Fibroblast of skin of abdomen (primary cell): Measurements from ENCODE around the gene CZIB. TPM values are rescaled to one million over a fixed set of nuclear protein-coding genes. Genes with fewer than 3 reads are reported as not detected.

Source experiments
- DNase-seq: peaks from one replicate; pipeline ENCODE4 v3.0.0-alpha.2; 2013
- polyA plus RNA-seq, 2 experiments: library from polyadenylated mRNA; unstranded; fragments of 120-200 nt; gene quantifications; one replicate each; pipeline ENCODE4 v1.2.1, GENCODE V29; 2013; ENCODE audit not compliant: insufficient read length in 2 of 2

Gene CZIB
- polyA plus RNA-seq (2013, experiment 1 of 2; ENCODE audit: insufficient read length), result 70.5 TPM
- 68.0 TPM for polyA plus RNA-seq (2013, experiment 2 of 2; ENCODE audit: insufficient read length)

- peak; percentile 89 for DNase-seq
These were observed at the start of gene CZIB for GRCh38 chr1:53220171-53220961. Gene CZIB, minus strand, starts transcription at chr1:53220634. Its CDS starts 59 bp downstream, at chr1:53220575.

DNA sequence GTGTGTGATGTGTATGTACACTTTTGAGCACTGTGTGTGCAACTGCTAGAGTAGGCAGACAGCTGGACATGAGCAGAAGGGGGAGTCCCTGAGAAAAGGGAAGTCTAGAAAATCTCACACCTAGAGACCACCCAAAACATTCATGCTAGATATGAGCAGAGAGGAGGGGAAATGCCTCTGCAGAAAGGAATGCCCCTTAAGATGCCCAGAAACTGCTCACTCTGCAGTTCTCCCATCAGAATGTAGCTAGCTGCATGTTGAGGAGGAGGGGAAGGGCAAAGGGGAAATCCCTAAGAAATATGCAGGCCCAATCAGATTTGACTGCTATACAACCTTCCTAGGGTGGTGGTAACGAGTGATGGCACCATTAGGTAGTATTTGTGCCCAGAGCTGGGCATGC is 49.7 kb upstream of the CZIB start:
- no peak for DNase-seq

- no peak for DNase-seq
These were observed 47.3 kb upstream of the CZIB start for GRCh38 chr1:53267761-53268160.

- DNase-seq, result no peak
These were observed 45.6 kb upstream of the CZIB start for GRCh38 chr1:53266038-53266437.

GRCh38 chr1:53265581-53265980 is 45.1 kb upstream of the CZIB start:
- DNase-seq, result no peak

- no peak for DNase-seq
These were observed 43.6 kb upstream of the CZIB start for GRCh38 chr1:53264048-53264447.

GRCh38 chr1:53262000-53262399 is 41.6 kb upstream of the CZIB start:
- no peak for DNase-seq

GRCh38 chr1:53260631-53261247 is 40.3 kb upstream of the CZIB start:
- DNase-seq, result no peak

GRCh38 chr1:53259932-53260331 is 39.5 kb upstream of the CZIB start:
- DNase-seq, result no peak

- DNase-seq, result no peak
These were observed 37.8 kb upstream of the CZIB start for GRCh38 chr1:53258216-53258615.

DNA sequence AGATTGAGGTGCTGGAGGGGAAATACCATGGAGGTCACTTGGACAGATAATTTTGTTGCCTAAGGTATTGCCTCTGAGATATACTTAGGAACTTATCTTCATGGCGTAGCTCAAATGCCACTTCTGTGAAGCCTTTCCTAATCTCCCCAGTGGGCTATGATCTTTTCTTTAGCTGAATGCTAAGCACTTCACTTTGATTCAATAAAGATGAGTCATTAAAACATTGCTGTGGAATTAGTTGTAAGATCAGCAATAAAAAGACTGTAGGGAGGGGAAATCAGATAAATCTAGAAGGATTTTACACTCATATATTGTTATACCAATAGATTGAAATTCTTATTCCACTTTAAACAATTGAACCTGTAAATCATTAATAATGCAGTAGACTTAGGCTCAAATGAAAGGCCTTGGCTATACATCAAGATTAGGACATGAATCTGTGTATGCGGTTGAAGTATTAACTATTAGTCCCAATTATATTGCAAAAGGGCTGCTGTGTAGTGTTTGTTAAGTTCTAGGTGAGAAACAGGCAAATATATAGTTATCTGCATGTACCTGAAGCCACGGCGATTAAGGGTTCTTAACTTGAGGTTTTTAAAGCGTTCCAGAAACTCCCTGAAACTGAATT is 37.1 kb upstream of the CZIB start:
- DNase-seq, result peak; percentile 41

DNA sequence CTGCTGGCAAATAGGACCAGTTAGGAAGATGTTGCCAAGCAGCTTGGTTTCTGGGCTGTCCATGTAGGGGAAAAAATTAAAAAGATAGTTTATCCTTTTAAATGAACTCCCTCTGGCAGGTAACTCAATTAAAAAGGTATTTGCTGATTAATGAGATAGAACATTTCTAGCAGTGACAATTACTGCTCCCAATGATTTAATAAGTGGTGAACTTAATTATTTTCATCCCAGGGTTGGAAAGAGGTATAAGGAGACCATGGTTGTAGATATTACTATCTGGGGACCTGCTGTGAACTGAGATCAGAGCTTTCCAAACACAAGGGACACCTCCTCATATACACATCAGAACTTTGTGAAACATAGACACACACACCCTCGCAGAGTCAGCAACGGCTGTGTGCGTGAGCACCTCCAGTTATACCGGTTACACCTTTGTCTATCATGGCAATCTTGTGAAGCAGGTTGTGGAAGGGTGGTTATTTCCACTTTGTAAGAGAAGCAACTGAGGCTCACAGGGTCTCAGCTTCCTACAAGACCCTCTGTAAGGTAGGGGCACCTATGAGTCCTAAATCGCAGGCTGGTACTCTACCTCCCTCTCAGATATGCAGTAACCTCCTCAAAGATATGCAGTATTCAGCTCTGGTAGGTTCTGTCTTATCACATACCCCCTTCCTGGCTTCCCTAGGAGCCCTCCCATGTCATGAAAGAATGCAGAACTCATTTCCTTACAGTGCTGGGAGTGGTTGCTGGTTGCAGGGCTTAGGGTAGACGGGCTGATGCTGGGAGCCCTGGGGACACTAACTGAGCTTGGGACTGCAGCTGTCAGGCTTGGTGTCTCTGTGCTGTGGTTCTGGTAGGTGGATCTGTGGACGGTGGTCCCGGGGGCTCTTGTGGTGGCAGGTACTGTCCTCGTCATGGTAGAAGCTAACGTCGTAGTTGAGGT is 36.3 kb upstream of the CZIB start:
- no peak for DNase-seq

DNA sequence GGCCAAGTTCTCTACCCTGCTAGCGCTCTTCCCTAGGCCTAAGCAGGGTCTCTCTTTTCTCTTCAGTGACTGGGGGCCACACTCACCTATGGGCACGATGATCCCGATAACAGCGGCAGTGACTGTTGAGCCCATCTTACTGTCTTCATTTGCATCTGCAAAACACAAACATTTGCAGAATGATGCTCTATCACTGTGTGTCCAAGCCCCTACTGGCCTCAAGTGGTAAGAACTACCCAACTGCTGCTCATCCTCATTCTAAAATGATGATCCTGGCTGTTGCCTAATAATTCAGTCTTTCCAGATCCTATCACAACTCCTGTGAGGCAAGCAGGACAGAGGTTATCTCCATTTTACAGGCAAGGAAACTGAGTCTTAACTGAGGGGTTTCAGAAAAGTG is 34.6 kb upstream of the CZIB start:
- no peak for DNase-seq

DNA sequence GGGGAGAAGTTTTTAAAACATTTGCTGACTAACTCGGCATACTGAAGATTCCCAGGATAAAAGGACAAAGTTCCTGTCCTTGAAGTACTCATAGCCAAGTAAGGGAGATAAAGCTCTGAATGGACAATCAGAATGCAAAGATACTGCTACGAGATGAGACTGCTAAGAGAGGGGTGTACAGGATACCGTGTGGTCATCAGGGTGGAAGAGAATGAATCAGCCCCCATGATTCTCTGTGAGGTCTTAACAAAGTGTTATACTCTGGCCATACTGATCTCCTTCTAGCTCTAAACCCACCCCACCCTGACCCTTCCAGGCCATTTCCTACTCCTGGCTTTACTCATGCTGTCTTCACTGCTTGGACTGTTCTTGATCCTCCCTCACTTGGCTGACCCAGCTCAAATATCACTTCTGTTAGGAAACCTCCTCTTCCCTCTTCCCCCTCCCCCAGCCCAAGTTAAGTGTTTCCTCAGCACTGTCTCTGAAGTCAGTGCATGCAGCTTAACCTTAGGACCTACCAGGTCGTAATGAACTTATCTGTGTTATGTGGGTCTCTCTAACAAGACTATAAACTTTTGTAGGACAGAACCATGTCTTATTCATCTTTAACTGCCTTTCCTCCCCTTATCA is 33.7 kb upstream of the CZIB start:
- DNase-seq, result no peak

DNA sequence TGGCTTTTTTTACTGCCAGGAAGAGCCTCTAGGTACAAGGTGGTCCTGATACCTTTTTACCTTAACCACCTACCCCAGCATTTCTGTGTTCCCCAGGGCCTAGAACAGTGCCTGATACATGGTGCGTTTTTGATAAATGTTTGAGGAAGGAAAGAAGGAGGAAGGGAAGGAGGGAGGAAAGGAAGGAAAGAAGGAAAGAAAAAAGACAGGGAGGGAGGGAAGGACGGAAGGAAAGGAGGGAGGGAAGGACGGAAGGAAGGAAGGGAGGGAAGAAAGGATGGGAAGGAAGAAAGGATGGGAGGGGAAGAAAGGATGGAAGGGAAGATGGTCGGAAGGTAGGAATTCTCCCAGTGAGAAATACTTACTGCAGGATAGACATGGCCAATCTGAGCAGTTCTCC is 29.9 kb upstream of the CZIB start:
- DNase-seq, result no peak

- DNase-seq, result peak; percentile 50
These were observed 29.3 kb upstream of the CZIB start for GRCh38 chr1:53249706-53250105.

DNA sequence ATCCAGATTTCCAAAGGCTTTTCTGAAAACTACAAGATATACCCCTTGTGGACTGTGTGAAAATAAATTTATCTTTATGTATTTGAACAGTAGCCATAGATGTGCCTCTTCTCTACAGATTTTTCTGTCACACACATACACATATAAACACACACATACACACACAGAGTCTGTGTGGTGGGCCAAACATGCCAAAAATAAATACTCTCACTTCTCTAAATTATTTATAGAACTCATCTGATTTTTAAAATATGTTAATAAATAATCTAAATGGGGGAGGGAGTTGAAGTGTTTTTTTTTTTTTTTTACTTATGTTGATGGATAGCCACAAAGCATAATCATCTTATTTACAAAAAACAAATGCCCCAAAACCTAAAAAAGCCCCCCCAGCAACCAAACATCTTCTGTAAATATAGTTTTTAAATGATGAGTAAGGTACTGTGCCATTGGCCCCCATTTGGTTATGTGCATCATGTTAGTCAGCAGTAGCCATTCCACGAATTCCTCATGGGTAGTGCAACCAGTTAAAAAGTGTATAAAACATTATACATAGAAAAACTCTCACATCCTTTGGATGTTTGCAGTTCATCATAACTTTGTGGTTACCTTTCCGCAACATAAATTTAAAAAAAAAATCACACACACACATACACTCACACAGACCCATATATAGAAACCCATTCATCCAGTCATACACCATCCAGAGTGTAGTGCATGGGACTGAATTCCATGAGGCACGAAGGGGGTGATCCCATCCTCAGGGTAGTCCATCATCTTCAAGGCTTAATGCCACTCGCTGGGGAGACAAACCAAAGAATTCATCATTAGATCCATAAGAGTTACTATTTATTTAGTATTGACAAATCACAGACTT is 26.1 kb upstream of the CZIB start:
- peak; percentile 96 for DNase-seq

DNA sequence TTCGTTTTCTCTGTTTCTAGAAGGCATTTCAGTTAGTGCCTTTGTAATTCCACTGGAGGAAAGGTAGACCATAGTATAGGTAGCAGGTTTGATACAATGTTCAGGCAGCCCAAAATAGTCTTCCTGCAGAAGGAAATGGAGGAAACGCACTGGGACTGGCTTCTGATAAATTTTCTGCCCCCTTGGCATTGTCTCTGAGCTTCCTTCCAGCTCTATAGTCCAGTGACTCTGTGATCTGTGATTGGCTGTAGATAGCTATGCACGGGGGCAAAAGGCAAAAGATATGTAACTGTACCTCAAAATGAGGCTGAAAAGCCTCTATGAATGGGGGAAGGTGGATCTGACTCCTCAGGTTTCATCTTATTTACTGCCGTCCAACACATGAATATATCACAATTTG is 23.7 kb upstream of the CZIB start:
- no peak for DNase-seq

DNA sequence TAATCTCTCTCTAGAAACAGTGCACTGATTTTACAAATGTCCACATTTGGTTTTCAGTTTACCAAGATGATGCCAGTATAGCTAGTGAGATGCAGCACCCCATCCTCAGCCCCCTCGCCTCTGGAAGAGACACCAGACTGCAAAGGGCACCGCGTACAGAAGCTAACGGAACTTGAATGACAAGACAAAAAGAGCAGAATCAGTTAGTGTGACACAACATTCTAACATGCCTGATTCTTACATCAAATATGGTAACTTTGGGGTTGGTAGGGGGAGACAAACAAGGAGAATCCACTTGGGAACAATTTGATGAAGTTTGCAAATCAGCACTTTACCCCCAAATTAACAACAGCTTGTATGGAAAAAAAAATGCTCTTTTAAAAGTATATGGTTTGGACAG is 21.9 kb upstream of the CZIB start:
- no peak for DNase-seq

DNA sequence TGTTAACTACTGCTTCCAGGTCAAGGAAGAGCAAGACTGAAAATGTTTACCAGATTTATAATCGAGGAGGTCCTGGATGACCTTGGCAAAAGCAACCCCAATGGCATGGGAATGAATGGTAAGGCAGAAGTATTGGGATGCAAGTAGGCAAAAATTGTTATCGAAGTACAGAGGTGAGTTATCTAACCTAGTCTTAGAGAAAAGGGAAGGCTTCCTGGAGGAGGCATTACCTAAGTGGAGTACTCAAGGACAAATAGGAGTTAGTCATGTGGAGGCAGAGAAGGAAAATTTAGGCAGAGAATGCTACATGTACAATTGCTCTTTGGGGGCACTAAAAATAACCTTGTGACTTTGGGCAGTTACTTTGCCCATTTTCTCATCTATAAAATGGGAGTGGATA is 21.4 kb upstream of the CZIB start:
- DNase-seq, result no peak
